Neural crest cell (in vitro differentiated cells): ENCODE data around the gene ATG2A. TPM values are rescaled to one million over a fixed set of nuclear protein-coding genes. Genes with fewer than 3 reads are reported as not detected.

Experiments used
- DNase-seq: peaks from one replicate; pipeline ENCODE4 v3.0.0; 2021; ENCODE audit warnings: low read depth, mixed read lengths, low spot score
- H3K27ac Mint-ChIP-seq: one replicate; pipeline ENCODE4 v1.8.0; 2021; ENCODE audit warnings: mild to moderate bottlenecking, mixed read lengths; ENCODE audit not compliant: unreplicated experiment
- H3K27me3 Mint-ChIP-seq: 2 replicates; pipeline ENCODE4 v1.8.0; 2021; ENCODE audit warnings: low read depth, mild to moderate bottlenecking, mixed read lengths
- H3K36me3 Mint-ChIP-seq: 2 replicates; pipeline ENCODE4 v1.8.0; 2021; ENCODE audit warnings: low read depth, mild to moderate bottlenecking, mixed read lengths
- H3K4me1 Mint-ChIP-seq: 2 replicates; pipeline ENCODE4 v1.8.0; 2021; ENCODE audit warnings: mixed read lengths
- H3K4me3 Mint-ChIP-seq: one replicate; pipeline ENCODE4 v1.8.0; 2021; ENCODE audit warnings: mild to moderate bottlenecking, mixed read lengths
- H3K9me3 Mint-ChIP-seq: 2 replicates; pipeline ENCODE4 v1.8.0; 2021; ENCODE audit warnings: mixed read lengths
- total RNA-seq: library from RNA; stranded (reverse); gene quantifications from 2 replicates; pipeline ENCODE4 v1.2.1, GENCODE V29; 2021
- TF ChIP-seq, protein P1 (sequence below): fragments of 200-600 bp; sonication (generic); conservative IDR thresholded peaks from 2 replicates; pipeline ENCODE4 v1.5.0; 2021; ENCODE audit warnings: antibody characterized with exemption, mild to moderate bottlenecking

Gene ATG2A
- total RNA-seq, 1 donor from 2014 or later: 24.8 TPM

DNA sequence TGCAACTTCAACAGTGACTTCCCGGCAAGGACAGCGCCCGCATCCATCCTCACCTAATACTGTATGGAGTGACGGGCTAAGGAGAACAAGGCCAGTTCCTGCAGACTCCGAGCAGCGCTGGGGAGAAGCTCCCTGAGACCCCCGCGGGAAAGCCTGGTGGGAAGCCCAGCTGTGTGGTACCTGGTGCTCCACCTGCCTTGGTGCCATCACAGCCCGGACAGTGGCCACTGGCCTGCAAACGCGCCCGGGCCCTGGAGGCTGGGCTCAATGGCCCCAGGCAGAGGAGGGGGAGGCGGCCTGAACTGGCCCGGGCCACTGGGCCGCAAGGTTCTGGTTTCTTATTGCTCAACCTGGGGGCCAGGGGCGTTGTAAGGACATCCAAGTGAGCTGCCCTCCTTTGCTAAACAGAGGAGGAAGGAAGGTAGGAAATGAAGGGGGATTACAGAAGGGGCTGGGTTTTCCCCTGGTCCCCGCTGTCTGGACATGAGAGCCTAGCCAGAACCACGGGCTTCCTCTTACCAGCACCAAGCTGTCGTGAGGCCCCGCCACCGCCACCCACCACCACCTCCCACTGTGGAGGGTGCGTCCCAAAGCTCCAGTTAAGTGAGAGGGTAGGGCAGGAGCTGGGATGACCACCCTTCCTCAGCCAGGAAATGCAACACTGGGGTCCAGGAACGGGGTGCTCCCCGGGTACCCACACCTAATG is 64.1 kb downstream of the ATG2A start:
- Mint-ChIP-seq H3K4me1 (peaks cover 14% of the 10 kb centered on the region), H3K4me3 (no peak overlapping the region), H3K9me3 (no peaks in the 10 kb centered on the region), H3K27ac (no peak overlapping the region), H3K36me3 (peaks cover 2% of the 10 kb centered on the region), H3K27me3 (no peaks in the 10 kb centered on the region)
- no peak for DNase-seq
- TF ChIP-seq, protein P1, sequence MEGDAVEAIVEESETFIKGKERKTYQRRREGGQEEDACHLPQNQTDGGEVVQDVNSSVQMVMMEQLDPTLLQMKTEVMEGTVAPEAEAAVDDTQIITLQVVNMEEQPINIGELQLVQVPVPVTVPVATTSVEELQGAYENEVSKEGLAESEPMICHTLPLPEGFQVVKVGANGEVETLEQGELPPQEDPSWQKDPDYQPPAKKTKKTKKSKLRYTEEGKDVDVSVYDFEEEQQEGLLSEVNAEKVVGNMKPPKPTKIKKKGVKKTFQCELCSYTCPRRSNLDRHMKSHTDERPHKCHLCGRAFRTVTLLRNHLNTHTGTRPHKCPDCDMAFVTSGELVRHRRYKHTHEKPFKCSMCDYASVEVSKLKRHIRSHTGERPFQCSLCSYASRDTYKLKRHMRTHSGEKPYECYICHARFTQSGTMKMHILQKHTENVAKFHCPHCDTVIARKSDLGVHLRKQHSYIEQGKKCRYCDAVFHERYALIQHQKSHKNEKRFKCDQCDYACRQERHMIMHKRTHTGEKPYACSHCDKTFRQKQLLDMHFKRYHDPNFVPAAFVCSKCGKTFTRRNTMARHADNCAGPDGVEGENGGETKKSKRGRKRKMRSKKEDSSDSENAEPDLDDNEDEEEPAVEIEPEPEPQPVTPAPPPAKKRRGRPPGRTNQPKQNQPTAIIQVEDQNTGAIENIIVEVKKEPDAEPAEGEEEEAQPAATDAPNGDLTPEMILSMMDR: no peak

DNA sequence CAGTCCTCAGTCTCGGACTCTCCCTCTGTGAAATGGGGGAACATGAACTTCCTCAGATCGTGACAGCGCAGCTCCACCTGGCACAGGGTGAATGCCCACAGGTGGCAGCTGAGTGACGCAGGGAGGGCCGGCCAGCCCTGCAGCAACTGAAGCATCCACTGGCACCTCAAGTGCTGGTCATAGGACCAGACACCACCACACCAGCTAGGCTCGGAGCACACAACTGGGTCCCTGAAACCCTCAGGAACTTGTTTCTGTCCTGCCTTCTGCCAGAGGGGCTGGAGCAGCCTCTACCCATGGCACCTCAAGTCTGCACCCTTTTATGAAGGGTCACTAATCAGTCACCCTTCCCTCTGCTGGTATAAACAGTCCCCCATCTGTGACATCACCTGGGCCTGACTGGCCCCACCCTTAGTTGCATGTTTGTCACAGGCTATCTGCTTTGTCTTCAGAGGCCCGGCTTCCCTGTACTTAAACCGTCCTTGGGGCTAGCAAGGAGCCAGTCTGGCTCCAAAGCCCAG is 65.1 kb downstream of the ATG2A start:
- H3K4me1 Mint-ChIP-seq: peaks cover 14% of the 10 kb centered on the region
- H3K27me3 Mint-ChIP-seq: peaks cover 2% of the 10 kb centered on the region
- H3K4me3 Mint-ChIP-seq: no peak overlapping the region
- TF ChIP-seq, protein P1: no peak
- peaks cover 2% of the 10 kb centered on the region for H3K36me3 Mint-ChIP-seq
- DNase-seq: no peak
- no peaks in the 10 kb centered on the region for H3K9me3 Mint-ChIP-seq
- no peak overlapping the region for H3K27ac Mint-ChIP-seq

DNA sequence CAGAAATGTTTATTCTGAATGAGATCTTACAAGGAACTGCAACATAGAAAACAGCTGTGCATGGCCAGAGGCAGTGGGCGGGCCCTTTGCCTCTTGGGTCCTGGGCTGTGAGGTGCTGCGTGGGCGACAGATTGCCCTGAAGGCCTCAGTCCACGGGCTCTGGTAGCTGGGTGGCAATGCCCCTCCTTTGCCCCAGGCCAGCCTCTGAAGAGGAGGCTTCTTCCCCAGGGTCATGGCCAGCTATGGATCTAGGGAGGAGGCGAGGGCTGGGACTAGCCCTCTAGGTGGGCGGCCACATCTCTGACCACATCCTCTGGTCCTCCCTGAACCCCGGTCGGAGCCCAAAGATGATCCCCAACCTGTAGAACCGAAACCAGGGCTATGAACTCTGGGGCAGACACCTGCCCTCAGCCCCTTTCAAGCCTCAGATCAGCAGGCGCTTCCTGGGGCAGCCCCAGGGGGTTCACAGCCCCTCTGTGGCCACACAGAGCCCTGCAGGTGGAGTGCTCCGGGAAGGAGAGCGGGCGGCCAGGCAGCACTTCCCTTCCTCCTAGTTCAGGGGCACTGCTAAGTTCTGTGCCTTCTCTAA is 65.9 kb downstream of the ATG2A start:
- Mint-ChIP-seq H3K4me3 (no peak overlapping the region), H3K9me3 (no peaks in the 10 kb centered on the region), H3K27ac (no peak overlapping the region), H3K36me3 (peaks cover 2% of the 10 kb centered on the region), H3K4me1 (peaks cover 14% of the 10 kb centered on the region), H3K27me3 (peaks cover 3% of the 10 kb centered on the region)
- TF ChIP-seq, protein P1: peak; percentile 21
- no peak for DNase-seq

DNA sequence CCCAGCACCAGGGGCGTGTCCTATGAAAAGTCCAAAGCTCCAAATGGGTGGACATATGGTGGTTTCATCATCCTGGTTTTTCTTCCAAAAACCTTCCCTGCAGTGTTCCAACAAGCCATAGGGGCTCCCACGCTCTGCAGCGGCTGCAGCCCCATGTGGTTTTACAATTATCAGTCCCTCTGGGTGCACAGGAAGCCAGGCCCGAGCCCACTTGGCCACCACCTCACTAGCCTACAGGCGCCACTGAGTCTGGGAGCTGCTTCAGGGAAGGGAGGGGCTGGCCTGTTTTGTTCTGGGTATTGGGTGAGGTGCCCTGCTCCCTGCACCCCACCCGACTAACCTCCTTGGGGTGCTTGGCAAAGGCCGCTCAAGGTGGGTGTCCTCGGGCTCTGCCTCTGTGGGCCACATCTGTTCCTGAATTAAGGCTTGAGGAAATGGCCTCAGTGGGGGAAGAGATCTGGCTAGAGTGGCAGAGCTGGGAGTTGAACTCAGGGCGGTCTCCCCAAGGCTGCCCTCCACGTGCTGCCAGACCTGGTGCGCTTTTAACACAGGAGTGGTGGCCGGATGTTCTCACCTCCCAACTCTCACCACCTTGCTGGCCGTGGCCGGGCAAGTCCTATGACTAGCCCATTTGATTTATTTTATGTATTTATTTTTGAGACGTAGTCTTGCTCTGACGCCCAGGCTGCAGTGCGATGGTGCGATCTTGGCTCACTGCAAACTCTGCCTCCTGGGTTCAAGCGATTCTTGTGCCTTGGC is 67.2 kb downstream of the ATG2A start:
- H3K4me3 Mint-ChIP-seq: no peak overlapping the region
- H3K27me3 Mint-ChIP-seq: peaks cover 10% of the 10 kb centered on the region
- peaks cover 10% of the 10 kb centered on the region for H3K4me1 Mint-ChIP-seq
- no peak overlapping the region for H3K27ac Mint-ChIP-seq
- TF ChIP-seq, protein P1: no peak
- H3K36me3 Mint-ChIP-seq: no peaks in the 10 kb centered on the region
- DNase-seq: no peak
- H3K9me3 Mint-ChIP-seq: no peaks in the 10 kb centered on the region

DNA sequence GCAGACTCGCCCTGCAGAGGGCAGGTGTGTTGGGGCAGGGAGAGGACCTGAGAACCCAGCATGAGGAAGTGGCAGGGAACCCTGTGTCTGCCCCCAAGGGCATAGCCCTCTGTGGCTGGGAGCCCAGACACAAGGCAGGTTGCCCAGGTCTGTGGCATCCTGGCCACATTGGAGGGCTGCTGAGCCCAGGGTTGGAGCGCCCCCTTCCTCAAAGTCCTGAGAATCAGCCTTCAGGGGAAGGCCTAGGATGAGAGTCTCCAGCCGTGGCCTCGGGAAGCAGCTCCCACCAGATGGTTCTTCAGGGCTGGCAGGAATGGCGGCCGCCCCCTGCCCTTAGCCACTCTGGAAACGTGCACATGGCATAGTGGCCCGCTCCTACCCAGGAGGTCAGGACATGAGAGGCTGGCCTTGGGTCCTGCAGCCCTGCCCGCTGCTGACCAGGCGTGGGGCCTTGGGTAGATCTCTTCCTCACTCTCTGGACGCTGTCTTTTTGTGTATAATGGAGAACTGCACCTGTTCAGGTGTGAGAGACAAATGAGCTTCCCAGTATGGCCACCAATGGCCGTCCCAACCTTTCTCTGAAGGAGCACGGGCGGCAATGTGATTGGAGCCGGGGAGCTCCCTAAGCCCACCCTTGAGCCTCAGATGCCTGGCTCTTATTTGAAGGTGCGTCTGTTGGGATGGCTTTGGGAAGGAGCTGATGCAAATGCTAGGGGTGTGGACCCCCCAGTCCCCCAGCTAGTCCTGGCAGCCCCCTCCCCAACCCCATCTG is 68.0 kb downstream of the ATG2A start:
- Mint-ChIP-seq H3K27ac (no peak overlapping the region), H3K27me3 (peaks cover 11% of the 10 kb centered on the region), H3K4me1 (peaks cover 12% of the 10 kb centered on the region), H3K9me3 (no peaks in the 10 kb centered on the region), H3K4me3 (no peak overlapping the region), H3K36me3 (no peaks in the 10 kb centered on the region)
- DNase-seq: no peak
- TF ChIP-seq, protein P1: no peak
